ENCODE measurements around the gene CHD1L. TPM values are rescaled to one million over a fixed set of nuclear protein-coding genes. Genes with fewer than 3 reads are reported as not detected.

The CHD1L gene
- total RNA-seq, result 46.5 and 48.9 TPM in 2 replicates

GRCh38 chr1:147242449-147243227 is at the start of gene CHD1L:
CHD1L (plus strand) TSS chr1:147242684; CDS start chr1:147242704, 20 bp downstream.

GRCh38 chr1:147225193-147225730 is 17.2 kb upstream of the CHD1L start, which contains the start of gene FMO5:
FMO5 (minus strand) TSS chr1:147225339; CDS start chr1:147225029, 310 bp downstream.

Other genes starting within 250 kb of the CHD1L start
- 13.7 and 22.7 TPM in 2 replicates for gene PRKAB2, start 70.2 kb upstream of the CHD1L start, total RNA-seq
- 0.08 and 0.39 TPM in 2 replicates for gene FMO5, start 17.3 kb upstream of the CHD1L start, total RNA-seq

Measured in hair follicular keratinocyte (primary cell).